ENCODE results near the gene CYTH3. TPM values are rescaled to one million over a fixed set of nuclear protein-coding genes. Genes with fewer than 3 reads are reported as not detected.

Gene CYTH3
- total and polyA plus RNA-seq, 2 experiments from 2014 or later: 34.2 to 47.1 TPM

GRCh38 chr7:6128205-6128604 is 144.2 kb downstream of the CYTH3 start:
- 97 to 100% methylated on average over 3 of the region's 3 CpGs for WGBS, 2 experiments (ENCODE audit: low coverage in 1 of 2, low lambda C conversion rate in 2 of 2, missing lambda C conversion rate in 2 of 2)
- Histone ChIP-seq H3K4me3 (no peak overlapping the region), H3K4me1 (ENCODE audit: insufficient read depth) (no peaks in the 10 kb centered on the region), H3K27me3 (replicated peaks; ENCODE audit: insufficient read depth) (no peaks in the 10 kb centered on the region), H3K36me3 (ENCODE audit: low read depth) (peaks cover 18% of the 10 kb centered on the region; the same call in 1 of the 2 replicates), H3K79me2 (ENCODE audit: insufficient read depth) (peaks cover 86% of the 10 kb centered on the region), H3K9me3 (ENCODE audit: low read depth) (no peaks in the 10 kb centered on the region), H3K27ac (no peak overlapping the region), H4K20me1 (ENCODE audit: insufficient read depth) (no peaks in the 10 kb centered on the region), H3F3A (ENCODE audit: insufficient read depth) (no peaks in the 10 kb centered on the region), H3K9ac (no peak overlapping the region), H2AFZ (no peak overlapping the region), H3K4me2 (ENCODE audit: unreplicated experiment) (no peak overlapping the region), H3K9me2 (ENCODE audit: insufficient read depth) (no peaks in the 10 kb centered on the region)
- TF ChIP-seq EZH2phosphoT487 (IDR thresholded peaks at IDR 0.05; ENCODE audit: insufficient read depth, low read depth) (no peak), EZH2 (IDR thresholded peaks at IDR 0.05; ENCODE audit: insufficient read depth, poor library complexity, severe bottlenecking) (no peak)
- no peak for DNase-seq
- in situ Hi-C loops (cut with MboI): no loop called here

GRCh38 chr7:6127110-6127490 is 145.3 kb downstream of the CYTH3 start:
- in situ Hi-C loops (cut with MboI): no loop called here
- Histone ChIP-seq H2AFZ (no peak overlapping the region), H3K4me3 (no peak overlapping the region), H4K20me1 (ENCODE audit: insufficient read depth) (no peaks in the 10 kb centered on the region), H3K4me2 (ENCODE audit: unreplicated experiment) (no peak overlapping the region), H3K79me2 (ENCODE audit: insufficient read depth) (peaks cover 87% of the 10 kb centered on the region), H3F3A (ENCODE audit: insufficient read depth) (no peaks in the 10 kb centered on the region), H3K9ac (no peak overlapping the region), H3K4me1 (ENCODE audit: insufficient read depth) (no peaks in the 10 kb centered on the region), H3K27ac (no peak overlapping the region), H3K27me3 (replicated peaks; ENCODE audit: insufficient read depth) (no peaks in the 10 kb centered on the region), H3K9me3 (ENCODE audit: low read depth) (no peaks in the 10 kb centered on the region), H3K9me2 (ENCODE audit: insufficient read depth) (no peaks in the 10 kb centered on the region), H3K36me3 (ENCODE audit: low read depth) (peaks cover 15% of the 10 kb centered on the region; the same call in 1 of the 2 replicates)
- 10 to 21% methylated on average over 1 of the region's 1 CpG for WGBS, 2 experiments (ENCODE audit: low coverage in 1 of 2, low lambda C conversion rate in 2 of 2, missing lambda C conversion rate in 2 of 2)
- DNase-seq: no peak
- no peak for TF ChIP-seq EZH2 (IDR thresholded peaks at IDR 0.05; ENCODE audit: insufficient read depth, poor library complexity, severe bottlenecking)
- TF ChIP-seq EZH2phosphoT487 (IDR thresholded peaks at IDR 0.05; ENCODE audit: insufficient read depth, low read depth): no peak

GRCh38 chr7:6123843-6124242 is 148.6 kb downstream of the CYTH3 start:
- peaks cover 40% of the 10 kb centered on the region for H3K36me3 ChIP-seq (ENCODE audit: low read depth)
- 95 to 100% methylated on average over 8 of the region's 8 CpGs for WGBS, 2 experiments (ENCODE audit: low coverage in 1 of 2, low lambda C conversion rate in 2 of 2, missing lambda C conversion rate in 2 of 2)

GRCh38 chr7:6121141-6121540 is 151.3 kb downstream of the CYTH3 start:
- DNase-seq: peak; percentile 41
- Histone ChIP-seq H3K9me3 (ENCODE audit: low read depth) (no peaks in the 10 kb centered on the region), H3K4me3 (no peak overlapping the region), H3K4me2 (ENCODE audit: unreplicated experiment) (no peak overlapping the region), H3K79me2 (ENCODE audit: insufficient read depth) (peaks cover 89% of the 10 kb centered on the region), H2AFZ (no peak overlapping the region), H3K36me3 (ENCODE audit: low read depth) (peaks cover 53% of the 10 kb centered on the region), H3K9ac (no peak overlapping the region), H3F3A (ENCODE audit: insufficient read depth) (peaks cover 3% of the 10 kb centered on the region; the same call in 1 of the 2 replicates), H4K20me1 (ENCODE audit: insufficient read depth) (no peaks in the 10 kb centered on the region), H3K4me1 (ENCODE audit: insufficient read depth) (0 out of 2 replicates have a peak, but pooled peaks cover 5% of the 10 kb centered on the region), H3K9me2 (ENCODE audit: insufficient read depth) (no peaks in the 10 kb centered on the region), H3K27ac (no peak overlapping the region), H3K27me3 (replicated peaks; ENCODE audit: insufficient read depth) (no peaks in the 10 kb centered on the region)
- 97 to 100% methylated on average over 2 of the region's 2 CpGs for WGBS, 2 experiments (ENCODE audit: low coverage in 1 of 2, low lambda C conversion rate in 2 of 2, missing lambda C conversion rate in 2 of 2)
- in situ Hi-C loops (cut with MboI): no loop called here
- TF ChIP-seq EZH2 (IDR thresholded peaks at IDR 0.05; ENCODE audit: insufficient read depth, poor library complexity, severe bottlenecking) (no peak), EZH2phosphoT487 (IDR thresholded peaks at IDR 0.05; ENCODE audit: insufficient read depth, low read depth) (no peak)

More at GRCh38 chr7:6123843-6124242, 148.6 kb downstream of the CYTH3 start:
- no peak overlapping the region for H3K27ac ChIP-seq
- in situ Hi-C loops (cut with MboI): no loop called here
- H3K4me2 ChIP-seq (ENCODE audit: unreplicated experiment): no peak overlapping the region
- H3K4me1 ChIP-seq (ENCODE audit: insufficient read depth): no peaks in the 10 kb centered on the region
- H4K20me1 ChIP-seq (ENCODE audit: insufficient read depth): no peaks in the 10 kb centered on the region
- H3K9me2 ChIP-seq (ENCODE audit: insufficient read depth): no peaks in the 10 kb centered on the region
- H3K4me3 ChIP-seq: no peak overlapping the region
- H3K27me3 ChIP-seq (replicated peaks; ENCODE audit: insufficient read depth): no peaks in the 10 kb centered on the region
- DNase-seq: no peak
- TF ChIP-seq EZH2phosphoT487 (IDR thresholded peaks at IDR 0.05; ENCODE audit: insufficient read depth, low read depth) (no peak), EZH2 (IDR thresholded peaks at IDR 0.05; ENCODE audit: insufficient read depth, poor library complexity, severe bottlenecking) (no peak)
- H2AFZ ChIP-seq: no peak overlapping the region
- H3K9me3 ChIP-seq (ENCODE audit: low read depth): no peaks in the 10 kb centered on the region
- H3F3A ChIP-seq (ENCODE audit: insufficient read depth): no peaks in the 10 kb centered on the region; the same call in 1 of the 2 replicates
- no peak overlapping the region for H3K9ac ChIP-seq
- H3K79me2 ChIP-seq (ENCODE audit: insufficient read depth): peaks cover 90% of the 10 kb centered on the region

Measured in GM23248 (cell line).